T-helper 1 cell (primary cell): ENCODE data around the gene DCDC1.
A peak's percentile ranks its signal among the peaks of the same experiment; 100 is the strongest.

Source experiments
- DNase-seq, 5 donors: peaks; one replicate each; pipeline ENCODE4 v3.0.0-alpha.2; 2012 to 2020

Gene DCDC1

GRCh38 chr11:31231601-31232000 lies 137.9 kb downstream of the DCDC1 start:
- DNase-seq = no peak

- no peak for DNase-seq
These were observed 150.7 kb downstream of the DCDC1 start for GRCh38 chr11:31218847-31219246.

- DNase-seq = no peak
These were observed 155.2 kb downstream of the DCDC1 start for GRCh38 chr11:31214372-31214771.

GRCh38 chr11:31199378-31199777 lies 170.2 kb downstream of the DCDC1 start:
- DNase-seq = no peak

- no peak for DNase-seq
These were observed 195.4 kb downstream of the DCDC1 start for GRCh38 chr11:31173926-31174680.

GRCh38 chr11:31160504-31161422 lies 208.8 kb downstream of the DCDC1 start:
- no peak for DNase-seq

GRCh38 chr11:31150841-31151240 lies 218.7 kb downstream of the DCDC1 start:
- no peak for DNase-seq

- DNase-seq = no peak
These were observed 219.5 kb downstream of the DCDC1 start for GRCh38 chr11:31150011-31150410.

- DNase-seq = no peak
These were observed 227.8 kb downstream of the DCDC1 start for GRCh38 chr11:31141789-31142188.

GRCh38 chr11:31139479-31139878 lies 230.1 kb downstream of the DCDC1 start:
- no peak for DNase-seq

GRCh38 chr11:31132531-31133421 lies 236.8 kb downstream of the DCDC1 start:
- no peak for DNase-seq

GRCh38 chr11:31131760-31132159 lies 237.8 kb downstream of the DCDC1 start:
- no peak for DNase-seq

- DNase-seq = no peak
These were observed 242.2 kb downstream of the DCDC1 start for GRCh38 chr11:31127290-31127689.

GRCh38 chr11:31120428-31120827 lies 249.1 kb downstream of the DCDC1 start:
- no peak for DNase-seq

- DNase-seq = no peak
These were observed 251.0 kb downstream of the DCDC1 start for GRCh38 chr11:31118566-31118965.

- DNase-seq = no peak
These were observed 252.5 kb downstream of the DCDC1 start for GRCh38 chr11:31117038-31117437.

GRCh38 chr11:31114442-31114841 lies 255.1 kb downstream of the DCDC1 start:
- DNase-seq = no peak

GRCh38 chr11:31110830-31111229 lies 258.7 kb downstream of the DCDC1 start:
- DNase-seq = no peak

GRCh38 chr11:31109446-31109845 lies 260.1 kb downstream of the DCDC1 start:
- no peak for DNase-seq

GRCh38 chr11:31107649-31108048 lies 261.9 kb downstream of the DCDC1 start:
- no peak for DNase-seq

GRCh38 chr11:31106968-31107576 lies 262.5 kb downstream of the DCDC1 start:
- DNase-seq = peak in 4 of 5 donors; percentile 4 to 35 (median 16)

GRCh38 chr11:31106326-31106725 lies 263.2 kb downstream of the DCDC1 start:
- no peak for DNase-seq
